GM06990 (cell line): ENCODE data around the gene GREM2.

Source experiments
- DNase-seq: peaks from one replicate; pipeline ENCODE4 v3.0.0-alpha.2; 2011; ENCODE audit not compliant: insufficient read length; ENCODE audit errors: extremely low read depth
- H3K27me3 ChIP-seq: replicated peaks from 2 replicates; pipeline ENCODE4 v1.6.0; 2011; ENCODE audit warnings: low read length; ENCODE audit not compliant: control insufficient read depth, insufficient read depth
- H3K36me3 ChIP-seq: 2 replicates; pipeline ENCODE4 v1.5.1; 2011; ENCODE audit warnings: low read length; ENCODE audit not compliant: control insufficient read depth, insufficient read depth
- H3K4me3 ChIP-seq: replicated peaks from 2 replicates; pipeline ENCODE4 v1.5.1; 2011; ENCODE audit warnings: low read depth, mild to moderate bottlenecking, control low read depth, low read length
- CTCF ChIP-seq: IDR thresholded peaks from 2 replicates; pipeline ENCODE4 v1.5.1; 2011; ENCODE audit warnings: low read length, control low read depth, mild to moderate bottlenecking, inconsistent platforms; ENCODE audit not compliant: insufficient read depth, poor library complexity, severe bottlenecking

The GREM2 gene

GRCh38 chr1:240539769-240540414 is 72.1 kb downstream of the GREM2 start:
- Histone ChIP-seq H3K36me3 (no peaks in the 10 kb centered on the region), H3K27me3 (no peaks in the 10 kb centered on the region), H3K4me3 (no peak overlapping the region)
- DNase-seq: no peak
- no peak for TF ChIP-seq CTCF

- Histone ChIP-seq H3K4me3 (no peak overlapping the region), H3K36me3 (no peaks in the 10 kb centered on the region), H3K27me3 (no peaks in the 10 kb centered on the region)
- no peak for DNase-seq
- no peak for TF ChIP-seq CTCF
Measured at GRCh38 chr1:240538776-240539430, 73.1 kb downstream of the GREM2 start.

GRCh38 chr1:240533154-240533780 is 78.7 kb downstream of the GREM2 start:
- Histone ChIP-seq H3K27me3 (no peaks in the 10 kb centered on the region), H3K36me3 (no peaks in the 10 kb centered on the region), H3K4me3 (no peak overlapping the region)
- no peak for DNase-seq
- TF ChIP-seq CTCF: no peak

- DNase-seq: no peak
- Histone ChIP-seq H3K27me3 (no peaks in the 10 kb centered on the region), H3K4me3 (no peak overlapping the region), H3K36me3 (no peaks in the 10 kb centered on the region)
- TF ChIP-seq CTCF: no peak
Measured at GRCh38 chr1:240528591-240528990, 83.4 kb downstream of the GREM2 start.

- TF ChIP-seq CTCF: no peak
- Histone ChIP-seq H3K27me3 (no peaks in the 10 kb centered on the region), H3K36me3 (no peaks in the 10 kb centered on the region), H3K4me3 (no peak overlapping the region)
- DNase-seq: no peak
Measured at GRCh38 chr1:240527086-240527485, 84.9 kb downstream of the GREM2 start.

GRCh38 chr1:240526312-240526711 is 85.6 kb downstream of the GREM2 start:
- TF ChIP-seq CTCF: no peak
- Histone ChIP-seq H3K36me3 (no peaks in the 10 kb centered on the region), H3K4me3 (no peak overlapping the region), H3K27me3 (no peaks in the 10 kb centered on the region)
- no peak for DNase-seq
